Sigmoid colon (tissue), 7 donors: ENCODE measurements around the gene NECTIN2. TPM values are rescaled to one million over a fixed set of nuclear protein-coding genes. Genes with fewer than 3 reads are reported as not detected.

Experiments
- DNase-seq: peaks from one replicate; pipeline ENCODE4 v3.0.0-alpha.2; 2019
- H3K27ac ChIP-seq, 4 donors: fragments of 200-600 bp; sonication (generic); one replicate each; pipeline ENCODE4 v1.5.1; 2016 to 2019; ENCODE audit warnings: mild to moderate bottlenecking in 1 of 4
- H3K27me3 ChIP-seq, 3 donors: fragments of 200-600 bp; sonication (generic); one replicate each; pipeline ENCODE4 v1.5.1; 2019; ENCODE audit warnings: mild to moderate bottlenecking in 1 of 3
- H3K36me3 ChIP-seq, 4 donors: fragments of 200-600 bp; sonication (generic); one replicate each; pipeline ENCODE4 v1.5.1; 2016 to 2019
- H3K4me1 ChIP-seq, 4 donors: fragments of 200-600 bp; sonication (generic); one replicate each; pipeline ENCODE4 v1.5.1; 2017 to 2019
- H3K4me3 ChIP-seq, 4 donors: fragments of 200-600 bp; sonication (generic); one replicate each; pipeline ENCODE4 v1.5.1; 2017 to 2019; ENCODE audit warnings: mild to moderate bottlenecking in 2 of 4, moderate library complexity in 1 of 4
- H3K9me3 ChIP-seq, 4 donors: fragments of 200-600 bp in 3 of 4; sonication (generic) in 3 of 4; one replicate each; pipeline versions ENCODE4 v1.5.1 to v1.6.1; 2013 to 2019
- CTCF ChIP-seq, 4 experiments: fragments of 450-650 bp in 3 of 4; fragments of 200-600 bp in 1 of 4; IDR thresholded peaks; one replicate each; pipeline ENCODE4 v1.5.1; 2016 to 2019; ENCODE audit warnings: antibody characterized with exemption in 4 of 4, mild to moderate bottlenecking in 3 of 4, moderate library complexity in 2 of 4
- EP300 ChIP-seq, 4 donors: sonication (generic); formaldehyde crosslinking; IDR thresholded peaks; one replicate each; pipeline ENCODE4 v1.6.1; 2017; ENCODE audit warnings: antibody characterized with exemption in 4 of 4
- POLR2A ChIP-seq, 2 donors: fragments of 450-650 bp; IDR thresholded peaks; one replicate each; pipeline ENCODE4 v1.6.1; 2016; ENCODE audit warnings: antibody characterized with exemption in 2 of 2, mild to moderate bottlenecking in 2 of 2, moderate library complexity in 2 of 2
- POLR2AphosphoS5 ChIP-seq, 4 donors: sonication (generic); formaldehyde crosslinking; IDR thresholded peaks; one replicate each; pipeline ENCODE4 v1.6.1; 2017; ENCODE audit warnings: antibody characterized with exemption in 4 of 4
- whole genome bisulfite sequencing, 2 donors: extraction: QIAGEN DNeasy Blood & Tissue Kit; methylation state at CpG; one replicate each; pipeline ENCODE4 v1.1.7; 2013; 5-methylcytosine and 5-hydroxymethylcytosine counted together
- intact Hi-C: fragments of 100-400 bp; cut with DNase I; formaldehyde crosslinking; loops from one replicate; pipeline ENCODE4 v1.15.1; 2023
- polyA plus RNA-seq, 3 donors: library from polyadenylated mRNA; stranded (reverse); fragments of 200-250 nt; gene quantifications; one replicate each; pipeline ENCODE4 v1.2.3, GENCODE V29; 2013
- total RNA-seq, 4 donors: library from RNA; depleted of rRNA; stranded (reverse); fragments of >200 nt; gene quantifications; one replicate each; pipeline ENCODE4 v1.1.0, GENCODE V29; 2016
- donor health status: healthy with polysubstance abuse.
- donor health status: Bipolar disorder and iron deficiency.
- donor health status: healthy.

The NECTIN2 gene
- total and polyA plus RNA-seq, 7 donors = 15.6 to 68.6 (median 27.3) TPM

GRCh38 chr19:44848812-44849447 lies 2.8 kb downstream of the NECTIN2 start:
- Histone ChIP-seq H3K27ac (peak overlapping the region; percentile 94 to 98 (median 96)), H3K27me3 (no peaks in the 10 kb centered on the region), H3K4me3 (peak overlapping the region; percentile 83 to 100 (median 96)), H3K36me3 (peaks cover 0 to 5% (median 0%) of the 10 kb centered on the region in 4 donors), H3K9me3 (no peaks in the 10 kb centered on the region), H3K4me1 (peaks cover 0 to 58% (median 39%) of the 10 kb centered on the region in 4 donors)
- TF ChIP-seq POLR2A (IDR thresholded peaks at IDR 0.05) (no peak), POLR2AphosphoS5 (IDR thresholded peaks at IDR 0.05) (peak in 1 of 4 donors; percentile 13)
- intact Hi-C loops = loop anchor here (2.0 to 5.0 kb wide), 3 partner anchors 42 to 103 kb away; partner anchors contain the start of genes BCL3 and TOMM40
- DNase-seq = peak; percentile 70
- WGBS, 2 donors = 47 to 71% methylated on average over 18 of the region's 18 CpGs

DNA sequence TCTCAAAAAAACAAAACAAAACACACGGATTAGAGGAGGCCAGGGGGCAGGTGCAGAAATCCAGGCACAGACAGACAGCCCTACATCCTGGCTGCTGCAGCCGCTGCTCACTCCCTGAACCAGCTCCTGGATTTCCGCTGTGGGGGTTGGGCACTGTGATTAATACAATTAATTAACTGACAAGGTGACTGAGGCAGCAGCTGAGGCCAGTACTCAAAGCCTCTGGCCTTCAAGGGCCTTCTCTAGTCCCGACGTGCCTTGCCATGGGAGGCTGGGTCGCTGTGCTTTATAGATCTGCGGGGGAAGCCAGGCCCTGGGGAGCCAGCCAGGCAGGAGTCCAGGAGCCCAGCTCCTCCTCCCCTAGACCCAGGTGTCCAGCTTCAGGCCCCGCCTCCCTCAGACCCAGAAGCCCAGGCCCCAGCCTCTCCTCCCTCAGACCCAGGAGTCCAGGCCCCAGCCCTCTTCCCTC lies 4.6 kb downstream of the NECTIN2 start:
- peak; percentile 66 for DNase-seq
- 77 to 83% methylated on average over 8 of the region's 8 CpGs for WGBS, 2 donors
- peak overlapping the region in 2 of 4 donors; percentile 94 to 98 for H3K27ac ChIP-seq

GRCh38 chr19:44851427-44851826 lies 5.3 kb downstream of the NECTIN2 start:
- 56 to 83% methylated on average over 2 of the region's 2 CpGs for WGBS, 2 donors
- H3K9me3 ChIP-seq = no peaks in the 10 kb centered on the region
- no peak for TF ChIP-seq POLR2AphosphoS5 (IDR thresholded peaks at IDR 0.05)
- no peak for TF ChIP-seq EP300 (IDR thresholded peaks at IDR 0.05)
- TF ChIP-seq POLR2A (IDR thresholded peaks at IDR 0.05) = no peak
- TF ChIP-seq CTCF (IDR thresholded peaks at IDR 0.05) = no peak
- H3K4me1 ChIP-seq = peaks cover 0 to 45% (median 28%) of the 10 kb centered on the region in 4 donors
- peaks cover 0 to 5% (median 0%) of the 10 kb centered on the region in 4 donors for H3K36me3 ChIP-seq
- H3K27me3 ChIP-seq = no peaks in the 10 kb centered on the region
- no peak overlapping the region for H3K27ac ChIP-seq
- intact Hi-C loops = no loop called here
- DNase-seq = no peak
- H3K4me3 ChIP-seq = no peak overlapping the region

More for the DNA sequence above, 4.6 kb downstream of the NECTIN2 start:
- intact Hi-C loops = no loop called here
- Histone ChIP-seq H3K9me3 (no peaks in the 10 kb centered on the region), H3K27me3 (no peaks in the 10 kb centered on the region), H3K36me3 (peaks cover 0 to 5% (median 0%) of the 10 kb centered on the region in 4 donors), H3K4me1 (peaks cover 0 to 45% (median 28%) of the 10 kb centered on the region in 4 donors), H3K4me3 (no peak overlapping the region)
- TF ChIP-seq POLR2A (IDR thresholded peaks at IDR 0.05) = no peak
- no peak for TF ChIP-seq CTCF (IDR thresholded peaks at IDR 0.05)
- TF ChIP-seq EP300 (IDR thresholded peaks at IDR 0.05) = no peak
- no peak for TF ChIP-seq POLR2AphosphoS5 (IDR thresholded peaks at IDR 0.05)

DNA sequence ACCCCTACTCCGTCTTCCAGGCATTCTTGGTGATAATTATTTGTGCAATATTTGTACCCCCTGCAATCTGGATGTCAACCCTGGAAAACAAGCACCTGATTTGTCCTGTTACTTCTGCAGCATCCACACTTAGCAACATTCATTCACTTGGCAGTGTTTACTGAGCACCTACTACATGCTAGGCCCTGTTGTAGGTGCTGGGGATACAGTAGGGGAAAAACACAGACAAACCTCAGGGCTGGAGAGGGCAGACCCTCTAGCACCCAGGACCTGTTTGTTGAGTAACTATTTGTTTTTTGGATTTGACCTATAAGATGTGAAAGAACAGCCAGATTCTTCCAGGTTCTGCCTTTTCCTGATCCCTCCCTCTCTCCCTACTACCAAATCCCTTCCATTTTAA lies 9.5 kb downstream of the NECTIN2 start:
- DNase-seq = no peak
- Histone ChIP-seq H3K4me1 (peaks cover 0 to 8% (median under 1%) of the 10 kb centered on the region in 4 donors), H3K9me3 (no peaks in the 10 kb centered on the region), H3K27me3 (no peaks in the 10 kb centered on the region), H3K27ac (no peak overlapping the region), H3K36me3 (peaks cover 0 to 5% (median 0%) of the 10 kb centered on the region in 4 donors), H3K4me3 (no peak overlapping the region)
- intact Hi-C loops = no loop called here
- TF ChIP-seq POLR2AphosphoS5 (IDR thresholded peaks at IDR 0.05) = no peak
- no peak for TF ChIP-seq EP300 (IDR thresholded peaks at IDR 0.05)
- TF ChIP-seq CTCF (IDR thresholded peaks at IDR 0.05) = no peak
- no peak for TF ChIP-seq POLR2A (IDR thresholded peaks at IDR 0.05)
- 93 to 98% methylated on average over 1 of the region's 1 CpG for WGBS, 2 donors

GRCh38 chr19:44856421-44857083 lies 10.5 kb downstream of the NECTIN2 start:
- H3K36me3 ChIP-seq = peaks cover 0 to 5% (median 0%) of the 10 kb centered on the region in 4 donors
- DNase-seq = no peak
- peaks cover 0 to 7% (median 0%) of the 10 kb centered on the region in 4 donors for H3K4me1 ChIP-seq
- H3K27ac ChIP-seq = peak overlapping the region in 1 of 4 donors; percentile 42
- H3K9me3 ChIP-seq = no peaks in the 10 kb centered on the region
- no peaks in the 10 kb centered on the region for H3K27me3 ChIP-seq
- H3K4me3 ChIP-seq = no peak overlapping the region
- TF ChIP-seq POLR2AphosphoS5 (IDR thresholded peaks at IDR 0.05) = no peak
- no peak for TF ChIP-seq EP300 (IDR thresholded peaks at IDR 0.05)
- TF ChIP-seq POLR2A (IDR thresholded peaks at IDR 0.05) = no peak
- TF ChIP-seq CTCF (IDR thresholded peaks at IDR 0.05) = no peak
- WGBS, 2 donors = 50 to 62% methylated on average over 10 of the region's 10 CpGs
- intact Hi-C loops = no loop called here
